PFSK-1 (cell line): ENCODE data around the gene KIAA0825.

Experiments
- FOXP2 ChIP-seq: optimal IDR thresholded peaks from 2 replicates; pipeline ENCODE3; 2011; ENCODE audit warnings: borderline replicate concordance, control low read depth, inconsistent platforms; ENCODE audit not compliant: insufficient read depth; ENCODE audit errors: extremely low read length, extremely low read depth
- POLR2AphosphoS5 ChIP-seq: IDR thresholded peaks from 2 replicates; pipeline ENCODE4 v1.6.1; 2012; ENCODE audit warnings: low read depth, mild to moderate bottlenecking, control low read depth, low read length, moderate library complexity
- SIN3A ChIP-seq: IDR thresholded peaks from 2 replicates; pipeline ENCODE4 v1.6.1; 2012; ENCODE audit warnings: mild to moderate bottlenecking, low read length, moderate library complexity, borderline replicate concordance; ENCODE audit not compliant: insufficient read depth
- TAF1 ChIP-seq: IDR thresholded peaks from 2 replicates; pipeline ENCODE4 v1.6.1; 2012; ENCODE audit warnings: low read length, control low read depth, borderline replicate concordance; ENCODE audit not compliant: insufficient read depth
- TF ChIP-seq, protein P1 (sequence below), 2 experiments: IDR thresholded peaks; 2 replicates each; pipeline versions ENCODE4 v1.6.1 to v1.8.0; 2011 to 2012; ENCODE audit warnings: low read depth in 2 of 2, low read length in 2 of 2, control low read depth in 1 of 2, inconsistent platforms in 1 of 2, mild to moderate bottlenecking in 1 of 2, moderate library complexity in 1 of 2; ENCODE audit not compliant: insufficient read depth in 1 of 2

The KIAA0825 gene

GRCh38 chr5:94503677-94504076, 114.7 kb downstream of the KIAA0825 start:
- no peak for TF ChIP-seq TAF1
- no peak for TF ChIP-seq SIN3A

- TF ChIP-seq SIN3A (no peak), POLR2AphosphoS5 (no peak)
- TF ChIP-seq, protein P1, sequence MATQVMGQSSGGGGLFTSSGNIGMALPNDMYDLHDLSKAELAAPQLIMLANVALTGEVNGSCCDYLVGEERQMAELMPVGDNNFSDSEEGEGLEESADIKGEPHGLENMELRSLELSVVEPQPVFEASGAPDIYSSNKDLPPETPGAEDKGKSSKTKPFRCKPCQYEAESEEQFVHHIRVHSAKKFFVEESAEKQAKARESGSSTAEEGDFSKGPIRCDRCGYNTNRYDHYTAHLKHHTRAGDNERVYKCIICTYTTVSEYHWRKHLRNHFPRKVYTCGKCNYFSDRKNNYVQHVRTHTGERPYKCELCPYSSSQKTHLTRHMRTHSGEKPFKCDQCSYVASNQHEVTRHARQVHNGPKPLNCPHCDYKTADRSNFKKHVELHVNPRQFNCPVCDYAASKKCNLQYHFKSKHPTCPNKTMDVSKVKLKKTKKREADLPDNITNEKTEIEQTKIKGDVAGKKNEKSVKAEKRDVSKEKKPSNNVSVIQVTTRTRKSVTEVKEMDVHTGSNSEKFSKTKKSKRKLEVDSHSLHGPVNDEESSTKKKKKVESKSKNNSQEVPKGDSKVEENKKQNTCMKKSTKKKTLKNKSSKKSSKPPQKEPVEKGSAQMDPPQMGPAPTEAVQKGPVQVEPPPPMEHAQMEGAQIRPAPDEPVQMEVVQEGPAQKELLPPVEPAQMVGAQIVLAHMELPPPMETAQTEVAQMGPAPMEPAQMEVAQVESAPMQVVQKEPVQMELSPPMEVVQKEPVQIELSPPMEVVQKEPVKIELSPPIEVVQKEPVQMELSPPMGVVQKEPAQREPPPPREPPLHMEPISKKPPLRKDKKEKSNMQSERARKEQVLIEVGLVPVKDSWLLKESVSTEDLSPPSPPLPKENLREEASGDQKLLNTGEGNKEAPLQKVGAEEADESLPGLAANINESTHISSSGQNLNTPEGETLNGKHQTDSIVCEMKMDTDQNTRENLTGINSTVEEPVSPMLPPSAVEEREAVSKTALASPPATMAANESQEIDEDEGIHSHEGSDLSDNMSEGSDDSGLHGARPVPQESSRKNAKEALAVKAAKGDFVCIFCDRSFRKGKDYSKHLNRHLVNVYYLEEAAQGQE (IDR thresholded peaks at IDR 0.05; ENCODE audit: insufficient read depth in 1 of 2, low read depth in 2 of 2, low read length in 2 of 2): no peak
These were observed 117.0 kb downstream of the KIAA0825 start for GRCh38 chr5:94501365-94501764.

DNA sequence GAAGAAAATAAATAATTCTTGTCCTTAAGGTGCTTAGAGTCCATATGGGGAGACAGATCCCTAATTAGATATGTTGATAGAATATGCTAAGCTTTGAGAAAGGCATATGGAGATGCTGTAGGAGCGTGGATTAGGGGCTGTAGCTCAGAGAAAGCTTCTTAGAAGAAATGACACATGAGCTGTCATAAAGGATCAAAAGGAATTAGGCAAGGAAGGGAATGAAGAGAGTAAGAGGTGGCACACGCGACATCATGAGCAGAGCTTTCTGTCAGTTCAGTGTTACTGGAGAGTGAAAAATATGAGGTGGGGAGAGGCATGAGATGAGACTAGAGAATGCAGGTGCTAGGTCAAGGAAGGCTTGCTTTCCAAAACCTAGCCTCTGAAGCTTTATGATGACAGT, 118.6 kb downstream of the KIAA0825 start:
- TF ChIP-seq FOXP2 (no peak), TAF1 (no peak), POLR2AphosphoS5 (no peak), SIN3A (no peak)
- TF ChIP-seq, protein P1 (IDR thresholded peaks at IDR 0.05; ENCODE audit: insufficient read depth in 1 of 2, low read depth in 2 of 2, low read length in 2 of 2): no peak

DNA sequence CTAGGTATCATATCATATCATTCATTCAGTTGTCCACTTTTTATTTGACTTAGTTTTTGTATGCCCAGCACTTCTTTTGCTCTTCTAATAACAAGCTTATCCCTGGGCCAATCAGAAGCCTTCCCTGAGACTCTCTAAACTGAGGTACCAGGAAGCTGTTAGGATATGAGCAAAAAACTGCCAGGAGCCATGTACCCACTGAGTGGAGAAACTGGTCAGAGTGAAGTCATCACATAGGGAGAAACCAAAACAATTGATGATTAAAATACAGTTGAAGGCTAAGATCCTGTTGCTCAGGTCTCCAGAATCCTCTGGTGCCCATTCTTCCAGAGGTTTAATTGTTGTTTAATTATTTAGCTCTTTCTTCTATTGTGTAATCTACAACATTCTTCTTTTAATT, 120.2 kb downstream of the KIAA0825 start:
- no peak for TF ChIP-seq POLR2AphosphoS5

DNA sequence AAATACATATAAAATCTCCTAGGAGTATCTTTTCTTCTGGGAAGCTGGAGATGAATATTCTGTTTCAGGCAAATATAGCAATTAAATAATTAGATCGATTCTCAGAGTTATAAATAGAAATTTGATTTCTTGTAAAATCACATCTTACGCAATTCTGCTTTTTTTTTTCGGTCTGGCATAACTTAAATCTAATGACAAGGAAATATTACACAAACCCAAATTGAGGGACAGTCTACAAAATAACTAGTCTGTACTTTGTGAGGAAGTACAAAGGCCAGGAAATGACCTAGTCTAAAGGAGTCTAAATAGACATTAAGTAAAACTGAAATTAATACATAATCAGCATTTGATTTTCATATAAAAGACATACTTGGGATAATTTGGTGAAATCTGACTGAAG, 133.3 kb downstream of the KIAA0825 start:
- TF ChIP-seq TAF1 (no peak), FOXP2 (no peak), POLR2AphosphoS5 (no peak)

- no peak for TF ChIP-seq FOXP2
- no peak for TF ChIP-seq POLR2AphosphoS5
- TF ChIP-seq, protein P1 (IDR thresholded peaks at IDR 0.05; ENCODE audit: insufficient read depth in 1 of 2, low read depth in 2 of 2, low read length in 2 of 2): no peak
These were observed 137.3 kb downstream of the KIAA0825 start for GRCh38 chr5:94481059-94481458.

- TF ChIP-seq FOXP2: no peak
- TF ChIP-seq POLR2AphosphoS5: no peak
- no peak for TF ChIP-seq SIN3A
- TF ChIP-seq TAF1: no peak
These were observed 137.9 kb downstream of the KIAA0825 start for GRCh38 chr5:94480486-94480885.

- TF ChIP-seq, protein P1 (IDR thresholded peaks at IDR 0.05; ENCODE audit: insufficient read depth in 1 of 2, low read depth in 2 of 2, low read length in 2 of 2): no peak
- TF ChIP-seq FOXP2 (no peak), SIN3A (no peak), POLR2AphosphoS5 (no peak), TAF1 (no peak)
These were observed 144.5 kb downstream of the KIAA0825 start for GRCh38 chr5:94473936-94474335.
